22Rv1 (cell line): ENCODE measurements around the gene SLC25A44.

Experiments used
- H3K27ac ChIP-seq: fragments of 450-650 bp; 2 replicates; pipeline ENCODE4 v1.5.1; 2017
- ZFX ChIP-seq: fragments of 450-650 bp; IDR thresholded peaks from 2 replicates; pipeline ENCODE4 v1.6.1; 2017; ENCODE audit warnings: antibody characterized with exemption, borderline replicate concordance
- TF ChIP-seq, protein P1 (sequence below): fragments of 450-650 bp; IDR thresholded peaks from 2 replicates; pipeline ENCODE4 v1.5.1; 2017; ENCODE audit warnings: mild to moderate bottlenecking

SLC25A44 gene

DNA sequence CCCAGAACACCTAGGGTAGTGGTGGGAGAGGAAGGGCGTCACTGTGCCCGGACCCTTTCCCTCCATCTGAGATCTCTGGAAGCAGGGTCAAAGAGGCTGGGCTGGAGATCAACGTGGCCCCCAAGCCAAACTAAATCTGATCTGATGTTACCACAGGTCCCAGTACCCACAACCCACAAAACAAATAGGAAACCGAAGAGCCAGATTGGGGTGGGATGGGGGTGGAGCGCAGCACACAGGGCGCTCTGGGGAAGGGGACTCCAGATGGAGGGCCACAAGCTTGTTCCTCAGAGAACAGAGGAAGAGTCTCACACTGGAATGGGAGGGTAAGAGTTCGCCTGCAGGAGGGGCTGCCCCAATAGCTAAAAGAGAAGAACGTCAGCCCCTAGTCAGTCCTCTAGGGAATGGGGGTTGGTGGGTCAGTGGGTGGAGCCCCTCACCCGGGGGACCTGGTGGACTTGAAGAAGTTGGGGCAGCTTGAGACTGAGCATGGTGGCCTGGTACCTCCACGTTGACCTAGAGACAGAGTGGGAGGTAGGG, 52.4 kb downstream of the SLC25A44 start:
- no peak for TF ChIP-seq ZFX
- TF ChIP-seq, protein P1, sequence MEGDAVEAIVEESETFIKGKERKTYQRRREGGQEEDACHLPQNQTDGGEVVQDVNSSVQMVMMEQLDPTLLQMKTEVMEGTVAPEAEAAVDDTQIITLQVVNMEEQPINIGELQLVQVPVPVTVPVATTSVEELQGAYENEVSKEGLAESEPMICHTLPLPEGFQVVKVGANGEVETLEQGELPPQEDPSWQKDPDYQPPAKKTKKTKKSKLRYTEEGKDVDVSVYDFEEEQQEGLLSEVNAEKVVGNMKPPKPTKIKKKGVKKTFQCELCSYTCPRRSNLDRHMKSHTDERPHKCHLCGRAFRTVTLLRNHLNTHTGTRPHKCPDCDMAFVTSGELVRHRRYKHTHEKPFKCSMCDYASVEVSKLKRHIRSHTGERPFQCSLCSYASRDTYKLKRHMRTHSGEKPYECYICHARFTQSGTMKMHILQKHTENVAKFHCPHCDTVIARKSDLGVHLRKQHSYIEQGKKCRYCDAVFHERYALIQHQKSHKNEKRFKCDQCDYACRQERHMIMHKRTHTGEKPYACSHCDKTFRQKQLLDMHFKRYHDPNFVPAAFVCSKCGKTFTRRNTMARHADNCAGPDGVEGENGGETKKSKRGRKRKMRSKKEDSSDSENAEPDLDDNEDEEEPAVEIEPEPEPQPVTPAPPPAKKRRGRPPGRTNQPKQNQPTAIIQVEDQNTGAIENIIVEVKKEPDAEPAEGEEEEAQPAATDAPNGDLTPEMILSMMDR = no peak
- peak overlapping the region; percentile 55 for H3K27ac ChIP-seq

DNA sequence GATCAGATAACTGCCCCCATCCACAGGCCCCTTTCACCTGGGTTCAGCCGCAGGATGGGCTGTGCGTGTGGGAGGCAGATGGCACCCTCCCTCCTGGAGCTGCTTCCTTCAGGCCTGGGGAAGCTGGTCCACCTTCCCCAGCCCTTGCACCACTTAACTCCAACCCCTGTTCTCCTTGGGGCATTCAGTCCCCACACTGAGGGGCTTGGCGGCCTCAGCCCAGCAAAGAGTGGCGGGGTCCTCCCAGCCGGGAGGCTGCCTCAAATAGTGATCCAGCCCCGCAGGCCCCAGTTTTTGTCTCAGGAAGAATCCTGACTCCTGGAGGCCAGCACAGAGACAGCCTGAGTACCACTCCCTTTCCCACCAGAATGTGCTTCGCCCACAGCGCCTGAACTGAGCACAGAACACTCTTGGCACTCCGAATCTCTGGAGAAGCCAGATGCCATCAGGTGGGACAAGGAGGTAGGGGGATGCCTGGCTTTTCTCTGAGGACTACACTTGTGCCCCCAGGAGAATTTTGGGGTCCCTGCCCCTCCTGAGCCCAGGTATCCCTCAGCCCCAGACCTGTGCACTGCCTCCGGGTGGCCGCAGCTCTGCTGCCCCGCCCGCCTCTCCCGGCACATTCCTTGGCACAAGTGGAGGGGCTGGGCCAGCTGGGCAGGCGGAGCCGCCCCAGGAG, 53.0 kb downstream of the SLC25A44 start:
- TF ChIP-seq, protein P1 = no peak; the same call in 1 of the 2 replicates
- TF ChIP-seq ZFX = no peak
- H3K27ac ChIP-seq = peak overlapping the region; percentile 55

- peak within 1 kb of the TSS; percentile 55 for H3K27ac ChIP-seq
- TF ChIP-seq, protein P1 = no peak
Measured at GRCh38 chr1:156247460-156248322, 53.8 kb downstream of the SLC25A44 start, which contains the start of gene PAQR6. PAQR6 (minus strand) TSS chr1:156248056; CDS start chr1:156246731, 1,325 bp downstream.

DNA sequence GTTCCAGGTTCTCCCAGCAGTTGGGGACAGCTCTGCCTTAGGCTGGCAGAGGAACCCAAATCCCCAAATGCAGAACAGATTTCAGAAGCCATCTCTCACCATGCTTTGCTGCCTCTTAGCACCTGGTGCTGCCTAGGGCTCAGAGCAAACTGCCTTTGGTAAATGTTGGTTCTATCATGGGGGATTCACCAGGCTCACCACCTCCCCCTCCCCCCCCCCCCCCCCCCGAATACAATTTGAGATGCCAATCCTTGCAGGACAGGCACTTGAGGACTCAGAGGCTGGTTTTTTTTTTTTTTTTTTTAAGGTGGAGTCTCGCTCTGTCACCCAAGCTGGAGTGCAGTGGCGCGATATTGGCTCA, 54.4 kb downstream of the SLC25A44 start:
- TF ChIP-seq, protein P1 = no peak
- TF ChIP-seq ZFX = no peak
- H3K27ac ChIP-seq = peak overlapping the region; percentile 55

DNA sequence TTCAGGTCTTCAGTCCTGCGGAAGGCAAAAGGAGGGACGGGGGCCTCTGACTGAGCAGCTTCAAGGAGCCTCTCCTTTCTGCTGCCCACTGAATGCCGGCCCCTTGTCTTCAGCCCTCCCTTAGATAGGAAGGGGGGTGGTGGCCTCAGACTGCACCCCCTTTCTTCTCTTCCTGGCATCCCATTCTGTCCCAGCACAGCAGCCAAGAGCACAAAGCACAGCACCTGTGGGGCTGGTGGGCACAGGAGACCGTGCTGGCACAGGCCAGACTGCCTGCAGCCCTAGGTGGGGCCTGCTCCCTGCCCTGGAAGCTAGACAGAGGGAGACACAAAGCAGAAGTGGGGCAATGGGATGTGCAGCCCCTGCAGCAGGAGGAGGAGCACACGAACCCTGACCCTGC, 55.7 kb downstream of the SLC25A44 start:
- no peak for TF ChIP-seq ZFX
- TF ChIP-seq, protein P1 = no peak
- H3K27ac ChIP-seq = peak overlapping the region; percentile 55; the same call in 1 of the 2 replicates

- no peak overlapping the region; the same call in 1 of the 2 replicates for H3K27ac ChIP-seq
Measured at GRCh38 chr1:156251527-156251926, 57.6 kb downstream of the SLC25A44 start.

More at GRCh38 chr1:156251527-156251926, 57.6 kb downstream of the SLC25A44 start:
- TF ChIP-seq ZFX = no peak
- TF ChIP-seq, protein P1 = no peak
